HG03135 (cell line): Measurements from ENCODE around the gene SSH2.
A peak's percentile ranks its signal among the peaks of the same experiment; 100 is the strongest.

Experiments
- ATAC-seq: cut with Tn5 transposase; IDR thresholded peaks from one replicate; pipeline ENCODE4 v1.9.1; 2021; ENCODE audit warnings: mild to moderate bottlenecking, moderate library complexity; ENCODE audit not compliant: unreplicated experiment

The SSH2 gene

GRCh38 chr17:29616300-29617048, 313.6 kb downstream of the SSH2 start:
- ATAC-seq = no peak

DNA sequence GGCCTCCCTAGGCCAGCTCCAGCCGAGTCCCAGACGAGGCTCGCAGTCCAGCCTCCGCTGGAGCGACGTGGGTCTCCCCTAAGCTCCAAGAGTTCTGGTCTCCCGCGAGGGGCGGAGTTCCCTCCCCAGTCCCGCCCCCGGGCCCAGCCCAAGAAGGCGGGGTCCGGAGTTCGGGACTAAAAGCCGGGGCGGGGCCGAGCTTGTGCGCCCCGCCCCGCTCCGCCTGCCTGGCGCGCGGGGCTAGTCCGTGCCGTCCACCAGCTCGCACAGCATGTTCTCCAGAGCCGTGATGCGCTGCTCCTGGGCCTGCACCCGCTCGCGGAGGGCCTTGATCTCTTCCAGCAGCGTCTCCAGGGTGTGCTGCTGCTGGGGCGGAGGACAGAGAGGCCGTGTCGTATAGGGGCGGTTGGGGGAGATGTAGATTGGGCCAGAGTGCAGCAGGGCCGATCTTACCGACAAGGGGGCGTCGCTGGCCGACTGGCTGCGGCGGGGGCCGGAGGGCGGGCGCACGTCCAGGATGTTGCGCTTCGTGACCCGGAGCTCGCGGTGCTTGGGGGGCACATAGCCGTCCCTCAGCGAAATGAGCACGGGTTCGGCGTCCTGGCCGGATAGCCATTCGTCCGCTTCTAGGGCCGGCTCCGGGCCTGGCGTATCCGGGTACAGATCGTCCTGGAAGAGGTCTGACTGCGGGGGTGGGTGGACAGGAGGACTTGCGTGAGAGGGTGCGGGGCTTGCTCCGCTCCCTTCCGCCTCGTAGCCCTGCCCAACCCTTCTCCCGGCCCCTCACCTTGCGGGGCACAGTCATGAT, 314.3 kb downstream of the SSH2 start:
- ATAC-seq = peak; percentile 46

GRCh38 chr17:29615048-29615385, 315.0 kb downstream of the SSH2 start:
- no peak for ATAC-seq

- ATAC-seq = no peak
Measured at GRCh38 chr17:29614349-29615047, 315.5 kb downstream of the SSH2 start.

GRCh38 chr17:29613856-29614255, 316.2 kb downstream of the SSH2 start:
- ATAC-seq = no peak

GRCh38 chr17:29613352-29613837, 316.6 kb downstream of the SSH2 start:
- ATAC-seq = no peak

- ATAC-seq = no peak
Measured at GRCh38 chr17:29612404-29613280, 317.4 kb downstream of the SSH2 start.

- no peak for ATAC-seq
Measured at GRCh38 chr17:29612094-29612403, 318.0 kb downstream of the SSH2 start.

DNA sequence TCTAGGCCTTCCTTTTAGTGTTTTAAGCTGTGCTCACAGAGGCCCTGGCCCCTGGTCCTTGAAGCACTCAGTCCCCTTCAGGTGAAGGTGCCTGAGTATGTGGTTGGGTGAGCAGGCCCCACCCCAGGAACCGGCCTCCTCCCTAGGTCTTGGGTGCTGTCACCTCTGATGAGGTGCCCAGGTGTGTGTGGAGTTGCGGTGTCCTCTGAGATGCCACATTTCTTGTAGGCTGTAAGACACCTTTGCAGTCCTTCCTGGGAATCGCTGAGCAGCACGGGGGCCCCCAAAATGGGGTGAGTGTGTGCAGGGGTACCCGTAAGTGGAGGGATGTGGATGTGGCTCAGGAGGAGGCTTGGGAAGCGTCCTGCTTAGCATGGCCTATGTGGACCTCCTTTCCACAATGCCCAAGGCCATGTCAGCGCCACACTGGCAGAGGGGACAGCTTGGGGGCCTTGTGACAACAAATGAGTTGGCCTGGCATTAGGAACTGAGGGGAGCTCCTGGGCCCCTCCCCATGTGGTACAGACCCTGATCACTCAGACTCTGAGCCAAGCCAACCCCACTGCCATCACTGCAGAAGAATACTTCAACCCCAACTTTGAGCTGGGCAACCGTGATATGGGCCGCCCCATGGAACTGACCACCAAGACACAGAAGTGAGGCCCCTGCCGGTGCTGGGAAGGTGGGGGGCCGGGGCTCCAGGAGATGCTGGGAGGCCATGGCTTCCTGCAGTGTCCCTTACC, 318.5 kb downstream of the SSH2 start:
- ATAC-seq = no peak

DNA sequence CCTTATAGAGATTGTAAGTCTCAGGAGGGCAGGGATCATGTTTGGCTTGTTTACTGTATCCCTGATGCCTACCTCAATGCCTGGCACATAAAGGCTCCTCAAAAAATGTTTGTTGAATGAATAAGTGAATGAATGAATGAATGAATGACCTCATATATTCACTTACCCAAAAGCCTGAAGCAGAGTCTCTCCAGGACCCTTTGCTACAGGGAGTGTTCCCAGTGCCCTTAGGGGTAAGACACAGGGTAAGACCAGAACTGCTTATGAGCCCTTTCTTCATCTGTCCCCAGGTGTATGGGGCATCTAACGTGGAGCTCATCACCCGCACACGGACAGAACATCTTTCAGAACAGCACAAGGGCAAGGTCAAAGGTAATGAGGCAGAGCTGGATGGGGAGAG, 319.6 kb downstream of the SSH2 start:
- ATAC-seq = no peak

- no peak for ATAC-seq
Measured at GRCh38 chr17:29608986-29609385, 321.0 kb downstream of the SSH2 start.

- no peak for ATAC-seq
Measured at GRCh38 chr17:29607557-29608195, 322.4 kb downstream of the SSH2 start.

GRCh38 chr17:29603109-29603674, 326.8 kb downstream of the SSH2 start:
- no peak for ATAC-seq

DNA sequence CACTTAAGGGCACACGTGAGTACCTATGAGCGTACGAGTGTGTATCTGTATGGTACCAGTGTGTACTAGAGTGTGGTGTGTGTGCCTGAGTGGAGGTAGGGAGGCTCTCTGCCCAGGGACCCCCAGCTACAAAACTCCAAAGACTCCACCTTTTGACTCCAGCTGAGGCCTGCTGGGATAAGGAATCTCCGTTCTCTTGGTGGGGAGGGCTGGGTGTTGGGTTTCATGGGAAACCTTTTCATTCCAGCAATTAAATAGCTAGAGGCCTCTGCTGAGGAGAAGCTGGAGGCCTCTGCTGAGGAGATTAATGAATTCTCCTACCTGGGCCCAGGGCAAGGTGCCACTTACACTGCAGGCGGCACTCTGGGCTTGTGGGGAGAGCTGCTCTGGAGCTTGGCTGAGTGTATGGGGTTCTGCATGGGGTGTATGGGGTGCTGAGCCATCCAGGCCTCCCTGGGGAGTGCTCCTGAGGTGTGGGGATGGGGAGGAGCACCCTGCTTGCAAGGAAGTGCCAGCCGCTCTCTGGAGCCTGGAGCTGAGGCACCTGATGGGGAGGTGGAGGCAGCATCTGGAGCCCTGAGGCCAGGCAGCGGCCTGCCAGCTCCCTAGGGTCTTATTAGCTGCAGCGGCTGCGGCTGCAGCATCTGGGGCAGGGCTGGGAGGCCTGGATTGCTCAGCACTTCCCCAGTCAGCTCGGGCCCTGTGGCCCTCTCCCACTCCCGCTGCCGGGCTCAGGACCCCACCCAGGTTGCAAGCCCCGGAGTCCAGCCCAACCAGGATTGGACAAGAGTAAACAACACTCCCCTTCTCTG, 332.5 kb downstream of the SSH2 start:
- no peak for ATAC-seq

- no peak for ATAC-seq
Measured at GRCh38 chr17:29596811-29597210, 333.2 kb downstream of the SSH2 start.

DNA sequence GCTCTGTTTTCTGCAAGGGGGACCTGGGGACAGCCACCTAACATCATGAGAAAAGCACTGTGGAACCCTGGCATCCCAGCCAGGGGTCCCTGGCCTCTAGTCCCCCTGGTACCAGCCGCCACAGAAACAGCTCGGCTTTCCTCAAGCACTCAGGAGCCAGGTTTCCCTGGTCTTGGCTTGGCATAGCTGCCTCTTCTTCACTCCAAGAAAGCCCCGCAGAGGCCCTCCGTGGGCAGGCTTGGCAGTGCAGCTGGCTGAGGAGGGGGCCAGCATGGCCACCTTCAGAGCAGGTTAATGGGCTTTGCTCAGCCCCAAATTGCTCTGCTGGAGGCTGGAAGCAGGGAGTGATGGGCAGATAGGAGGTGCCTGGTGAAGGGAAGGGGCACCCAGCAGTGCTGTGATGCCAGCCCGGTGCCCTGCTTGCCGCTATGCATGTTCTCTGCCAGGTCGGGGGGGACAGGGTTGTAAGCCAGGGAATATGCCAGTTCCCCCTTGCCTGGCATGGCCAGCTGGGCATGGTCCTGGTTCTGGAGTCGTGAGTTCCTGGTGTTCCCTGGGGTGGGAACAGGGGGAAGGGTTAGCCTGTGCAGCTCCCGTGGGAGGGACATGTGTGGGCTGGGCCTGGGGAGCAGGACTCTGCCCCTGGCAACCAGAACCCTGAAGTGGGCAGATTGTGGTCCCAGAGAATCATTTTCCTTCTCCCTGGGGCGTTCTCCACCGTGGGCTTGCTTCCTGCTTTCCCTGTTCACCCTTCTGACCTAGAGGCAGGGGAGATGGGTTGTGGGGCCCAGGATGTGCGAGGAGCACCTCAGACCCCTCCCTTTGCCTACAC, 333.9 kb downstream of the SSH2 start:
- ATAC-seq = no peak

DNA sequence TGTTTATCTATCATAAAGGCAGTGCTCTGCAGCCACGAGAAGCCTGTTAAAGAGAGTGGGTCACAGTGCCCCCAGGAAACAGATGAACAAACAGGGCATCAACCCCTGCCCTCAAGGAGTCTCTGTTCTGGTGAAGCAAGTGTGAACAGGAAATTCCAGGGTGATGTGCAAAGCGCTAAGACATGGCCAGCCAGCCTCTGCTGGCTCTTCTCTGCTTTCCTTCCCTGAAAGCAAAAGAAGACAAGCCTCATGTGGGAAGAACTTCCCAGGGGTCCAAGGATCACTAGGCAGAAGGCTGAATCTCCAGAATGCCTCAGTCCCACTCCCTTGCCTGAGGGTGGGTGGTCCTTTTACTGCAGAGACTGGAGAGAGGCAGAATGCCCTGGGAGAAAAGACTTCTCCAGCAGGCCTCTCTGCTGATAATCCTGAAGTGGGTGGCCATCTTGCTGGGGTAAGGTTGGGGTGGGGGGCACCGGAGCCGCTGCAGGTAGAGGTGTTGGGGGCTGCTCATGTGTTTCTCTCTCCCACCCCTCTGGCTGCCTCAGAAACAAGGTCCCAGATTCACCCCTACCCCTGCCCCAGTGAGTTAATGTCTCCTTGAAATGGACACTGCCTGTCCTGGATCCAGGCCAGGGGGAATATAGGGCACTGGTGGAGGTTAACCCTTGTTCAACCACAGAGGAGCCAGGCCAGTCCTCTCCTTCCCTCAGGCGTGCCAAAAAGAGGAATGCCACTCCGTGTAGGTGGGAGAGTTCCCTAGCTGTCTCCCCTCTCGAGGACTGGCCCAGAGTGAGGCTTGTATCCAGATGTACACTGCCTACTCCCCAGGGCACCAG, 334.7 kb downstream of the SSH2 start:
- ATAC-seq = no peak
